Duodenal mucosa (tissue), 2 donors: ENCODE data around the gene AURKAIP1.

Experiments
- H3K27ac ChIP-seq: one replicate; pipeline ENCODE4 v1.7.0; 2013; ENCODE audit warnings: low read depth, low read length
- H3K27me3 ChIP-seq, 2 donors: one replicate each; pipeline ENCODE4 v1.7.0; 2013; ENCODE audit warnings: low read length in 2 of 2, control low read depth in 1 of 2; ENCODE audit not compliant: insufficient read depth in 2 of 2, control insufficient read depth in 1 of 2
- H3K36me3 ChIP-seq, 2 donors: one replicate each; pipeline ENCODE4 v1.7.0; 2013; ENCODE audit warnings: low read length in 2 of 2, control low read depth in 1 of 2; ENCODE audit not compliant: insufficient read depth in 2 of 2, control insufficient read depth in 1 of 2
- H3K4me1 ChIP-seq, 2 donors: one replicate each; pipeline ENCODE4 v1.7.0; 2013; ENCODE audit warnings: low read length in 2 of 2, control low read depth in 1 of 2; ENCODE audit not compliant: insufficient read depth in 2 of 2, control insufficient read depth in 1 of 2
- H3K4me3 ChIP-seq, 2 donors: one replicate each; pipeline ENCODE4 v1.7.0; 2013; ENCODE audit warnings: low read length in 2 of 2, low read depth in 1 of 2
- H3K9ac ChIP-seq, 2 donors: one replicate each; pipeline ENCODE4 v1.7.0; 2013; ENCODE audit warnings: low read length in 2 of 2, low read depth in 1 of 2
- H3K9me3 ChIP-seq, 2 donors: one replicate each; pipeline ENCODE4 v1.7.0; 2013; ENCODE audit warnings: low read length in 2 of 2, control low read depth in 1 of 2; ENCODE audit not compliant: control insufficient read depth in 1 of 2

AURKAIP1 gene

GRCh38 chr1:1326075-1326605 lies 48.9 kb downstream of the AURKAIP1 start:
- Histone ChIP-seq H3K4me3 (peak overlapping the region; percentile 79 to 87), H3K9me3 (no peaks in the 10 kb centered on the region), H3K36me3 (peaks cover 4 to 38% of the 10 kb centered on the region in 2 donors), H3K9ac (peak overlapping the region; percentile 80 to 95), H3K27me3 (peaks cover 0 to 8% of the 10 kb centered on the region in 2 donors), H3K27ac (no peak overlapping the region), H3K4me1 (peaks cover 18 to 37% of the 10 kb centered on the region in 2 donors)

GRCh38 chr1:1325288-1326074 lies 49.5 kb downstream of the AURKAIP1 start:
- H3K36me3 ChIP-seq: peaks cover 4 to 38% of the 10 kb centered on the region in 2 donors
- H3K27ac ChIP-seq: peak overlapping the region; percentile 81
- H3K9ac ChIP-seq: peak overlapping the region; percentile 80 to 95
- peaks cover 0 to 1% of the 10 kb centered on the region in 2 donors for H3K27me3 ChIP-seq
- no peaks in the 10 kb centered on the region for H3K9me3 ChIP-seq
- H3K4me3 ChIP-seq: peak overlapping the region; percentile 79 to 87
- H3K4me1 ChIP-seq: peaks cover 18 to 36% of the 10 kb centered on the region in 2 donors

GRCh38 chr1:1324524-1325287 lies 50.3 kb downstream of the AURKAIP1 start, which contains the start of the genes CPTP and INTS11:
TSS of gene CPTP (plus strand) at chr1:1324802. CDS start at chr1:1326911, 2,109 bp downstream.
TSS of gene INTS11 (minus strand) at chr1:1324660. CDS start at chr1:1324608, 52 bp downstream.
- H3K4me3 ChIP-seq: peak within 1 kb of the TSS; percentile 79 to 87
- H3K9me3 ChIP-seq: no peaks in the 10 kb centered on the region
- H3K4me1 ChIP-seq: peaks cover 18 to 31% of the 10 kb centered on the region in 2 donors
- H3K36me3 ChIP-seq: peaks cover 8 to 40% of the 10 kb centered on the region in 2 donors
- no peaks in the 10 kb centered on the region for H3K27me3 ChIP-seq
- H3K27ac ChIP-seq: peak within 1 kb of the TSS; percentile 81
- H3K9ac ChIP-seq: peak within 1 kb of the TSS; percentile 80 to 95

DNA sequence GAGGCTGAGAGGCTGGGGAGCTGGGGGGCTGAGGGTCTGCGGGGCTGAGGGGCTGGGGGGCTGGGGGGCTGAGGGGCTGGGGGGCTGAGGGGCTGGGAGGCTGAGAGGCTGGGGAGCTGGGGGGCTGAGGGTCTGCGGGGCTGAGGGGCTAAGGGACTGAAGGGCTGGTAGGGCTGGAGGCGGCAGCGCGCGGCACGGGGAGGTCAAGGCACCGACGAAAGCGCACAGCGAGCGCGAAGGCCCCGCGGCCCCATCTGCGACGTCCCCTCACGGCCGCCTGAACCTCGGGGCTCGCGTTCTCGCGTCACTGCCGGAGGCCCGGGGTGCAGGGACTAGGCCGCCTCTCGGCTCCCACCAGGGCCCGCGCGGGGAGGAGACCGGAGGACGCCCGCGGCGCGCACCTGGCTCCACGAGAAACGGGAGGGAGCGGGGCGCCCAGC lies 50.9 kb downstream of the AURKAIP1 start:
- peaks cover 18 to 27% of the 10 kb centered on the region in 2 donors for H3K4me1 ChIP-seq
- H3K9ac ChIP-seq: peak overlapping the region; percentile 54 to 74
- peaks cover 8 to 37% of the 10 kb centered on the region in 2 donors for H3K36me3 ChIP-seq
- peak overlapping the region; percentile 79 to 86 for H3K4me3 ChIP-seq
- H3K9me3 ChIP-seq: no peaks in the 10 kb centered on the region
- peak overlapping the region; percentile 62 for H3K27ac ChIP-seq
- H3K27me3 ChIP-seq: no peaks in the 10 kb centered on the region
